Urinary bladder (tissue), 4 donors: ENCODE measurements around the gene ANKRD42. TPM values are rescaled to one million over a fixed set of nuclear protein-coding genes. Genes with fewer than 3 reads are reported as not detected.
A peak's percentile ranks its signal among the peaks of the same experiment; 100 is the strongest.

ENCODE experiments used
- DNase-seq: peaks from one replicate; pipeline ENCODE4 v3.0.0-alpha.2; 2015; ENCODE audit errors: extremely low spot score
- H3K27ac ChIP-seq: one replicate; pipeline ENCODE4 v1.5.1; 2013; ENCODE audit warnings: low read depth, mild to moderate bottlenecking, moderate library complexity
- H3K36me3 ChIP-seq: one replicate; pipeline ENCODE4 v1.6.1; 2013; ENCODE audit warnings: mild to moderate bottlenecking, moderate library complexity; ENCODE audit not compliant: insufficient read depth
- H3K4me1 ChIP-seq: one replicate; pipeline ENCODE4 v1.6.1; 2013; ENCODE audit warnings: mild to moderate bottlenecking, moderate library complexity; ENCODE audit not compliant: insufficient read depth
- H3K4me3 ChIP-seq: one replicate; pipeline ENCODE4 v1.5.1; 2013; ENCODE audit warnings: low read depth, low read length
- WGBS: extraction: QIAGEN DNeasy Blood & Tissue Kit; methylation state at CpG from one replicate; pipeline ENCODE4 v1.1.7; 2013; 5-methylcytosine and 5-hydroxymethylcytosine counted together
- polyA plus RNA-seq: library from polyadenylated mRNA; stranded (reverse); fragments of 200-250 nt; gene quantifications from one replicate; pipeline ENCODE4 v1.2.3, GENCODE V29; 2013
- total RNA-seq: library from RNA; depleted of rRNA; stranded (reverse); fragments of >200 nt; gene quantifications from one replicate; pipeline ENCODE4 v1.2.3, GENCODE V29; 2014
- donor health status: healthy with polysubstance abuse.
- donor health status: healthy.

ANKRD42 gene
- total and polyA plus RNA-seq, 2 donors, result 6.4 to 9.6 TPM

GRCh38 chr11:83275888-83276641 is 82.6 kb downstream of the ANKRD42 start:
- H3K36me3 ChIP-seq, result no peaks in the 10 kb centered on the region

GRCh38 chr11:83278351-83278750 is 84.8 kb downstream of the ANKRD42 start:
- Histone ChIP-seq H3K4me1 (peaks cover 2% of the 10 kb centered on the region), H3K4me3 (no peak overlapping the region), H3K27ac (no peak overlapping the region), H3K36me3 (no peaks in the 10 kb centered on the region)
- no peak for DNase-seq

More at GRCh38 chr11:83275888-83276641, 82.6 kb downstream of the ANKRD42 start:
- Histone ChIP-seq H3K4me3 (no peak overlapping the region), H3K27ac (no peak overlapping the region), H3K4me1 (no peaks in the 10 kb centered on the region)
- DNase-seq, result no peak
- 92% methylated on average over 8 of the region's 8 CpGs for WGBS

- Histone ChIP-seq H3K27ac (no peak overlapping the region), H3K4me3 (no peak overlapping the region), H3K36me3 (no peaks in the 10 kb centered on the region), H3K4me1 (peaks cover 2% of the 10 kb centered on the region)
- no peak for DNase-seq
- WGBS, result 43% methylated on average over 1 of the region's 1 CpG
Observed at GRCh38 chr11:83280256-83280655, 86.7 kb downstream of the ANKRD42 start.

- WGBS, result 48% methylated on average over 4 of the region's 4 CpGs
- no peak for DNase-seq
- Histone ChIP-seq H3K36me3 (no peaks in the 10 kb centered on the region), H3K27ac (no peak overlapping the region), H3K4me3 (no peak overlapping the region), H3K4me1 (peaks cover 2% of the 10 kb centered on the region)
Observed at GRCh38 chr11:83282084-83282716, 88.7 kb downstream of the ANKRD42 start.

- peak; percentile 2 for DNase-seq
- peak overlapping the region; percentile 15 for H3K27ac ChIP-seq
- peaks cover 2% of the 10 kb centered on the region for H3K4me1 ChIP-seq
- WGBS, result 17% methylated on average over 3 of the region's 3 CpGs
- H3K36me3 ChIP-seq, result no peaks in the 10 kb centered on the region
- peak overlapping the region; percentile 60 for H3K4me3 ChIP-seq
Observed at GRCh38 chr11:83284501-83285150, 91.1 kb downstream of the ANKRD42 start.

GRCh38 chr11:83285151-83285770 is 91.7 kb downstream of the ANKRD42 start:
- H3K4me1 ChIP-seq, result peaks cover 2% of the 10 kb centered on the region
- H3K27ac ChIP-seq, result peak overlapping the region; percentile 84
- no peaks in the 10 kb centered on the region for H3K36me3 ChIP-seq
- peak; percentile 17 for DNase-seq
- WGBS, result 2% methylated on average over 22 of the region's 22 CpGs
- peak overlapping the region; percentile 60 for H3K4me3 ChIP-seq

- H3K36me3 ChIP-seq, result no peaks in the 10 kb centered on the region
- H3K4me1 ChIP-seq, result peaks cover 2% of the 10 kb centered on the region
- DNase-seq, result peak; percentile 98
- H3K4me3 ChIP-seq, result peak within 1 kb of the TSS; percentile 60
- peak within 1 kb of the TSS; percentile 99 for H3K27ac ChIP-seq
- WGBS, result under 1% methylated on average over 55 of the region's 55 CpGs
Observed at GRCh38 chr11:83285771-83286528, 92.4 kb downstream of the ANKRD42 start, which contains the start of gene CCDC90B. CCDC90B (minus strand) TSS chr11:83286367; CDS start chr11:83285972, 395 bp downstream.

GRCh38 chr11:83287631-83288030 is 94.1 kb downstream of the ANKRD42 start:
- 96% methylated on average over 6 of the region's 6 CpGs for WGBS
- DNase-seq, result no peak
- Histone ChIP-seq H3K4me1 (no peaks in the 10 kb centered on the region), H3K36me3 (no peaks in the 10 kb centered on the region), H3K4me3 (no peak overlapping the region), H3K27ac (no peak overlapping the region)

GRCh38 chr11:83292709-83293456 is 99.4 kb downstream of the ANKRD42 start:
- DNase-seq, result peak; percentile 14
- H3K27ac ChIP-seq, result no peak overlapping the region
- H3K4me3 ChIP-seq, result no peak overlapping the region
- 47% methylated on average over 7 of the region's 7 CpGs for WGBS
- H3K4me1 ChIP-seq, result no peaks in the 10 kb centered on the region
- H3K36me3 ChIP-seq, result no peaks in the 10 kb centered on the region

GRCh38 chr11:83293457-83293774 is 99.9 kb downstream of the ANKRD42 start:
- 72% methylated on average over 4 of the region's 4 CpGs for WGBS
- Histone ChIP-seq H3K4me3 (no peak overlapping the region), H3K27ac (no peak overlapping the region), H3K36me3 (no peaks in the 10 kb centered on the region), H3K4me1 (no peaks in the 10 kb centered on the region)
- no peak for DNase-seq

GRCh38 chr11:83294208-83294607 is 100.7 kb downstream of the ANKRD42 start:
- Histone ChIP-seq H3K27ac (no peak overlapping the region), H3K36me3 (no peaks in the 10 kb centered on the region), H3K4me1 (no peaks in the 10 kb centered on the region), H3K4me3 (no peak overlapping the region)
- DNase-seq, result no peak
- WGBS, result 91% methylated on average over 4 of the region's 4 CpGs
